HL-60 (cell line): ENCODE measurements around the gene FAM32A.

Experiments used
- TF ChIP-seq, protein P1 (sequence below): IDR thresholded peaks from one replicate; pipeline ENCODE4 v1.5.1; 2011; ENCODE audit warnings: low read length, control low read depth, inconsistent platforms; ENCODE audit not compliant: insufficient read depth
- TF ChIP-seq, protein P2 (sequence below): IDR thresholded peaks from 2 replicates; pipeline ENCODE4 v1.6.1; 2012; ENCODE audit warnings: low read depth; ENCODE audit not compliant: insufficient replicate concordance

DNA sequence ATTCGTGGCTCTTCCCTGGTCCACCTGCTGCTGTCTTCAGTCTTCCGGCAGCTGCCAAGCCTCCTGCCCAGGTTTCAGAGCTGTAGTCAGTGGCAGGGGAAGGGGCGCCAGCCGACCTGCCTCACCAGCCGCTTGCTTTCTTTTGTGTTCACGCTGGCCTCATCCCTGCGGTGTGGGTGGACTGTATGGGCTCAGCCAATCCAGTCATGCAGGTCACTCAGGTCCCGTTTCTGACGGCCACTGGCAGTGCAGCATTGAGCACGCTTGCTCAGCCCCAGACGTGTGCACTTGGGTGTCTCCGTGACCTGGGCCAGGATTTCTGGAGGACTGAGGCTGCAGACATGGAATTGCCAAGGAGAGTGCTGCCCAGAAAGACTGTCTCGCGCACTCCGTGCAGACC lies 38.5 kb downstream of the FAM32A start:
- TF ChIP-seq, protein P1, sequence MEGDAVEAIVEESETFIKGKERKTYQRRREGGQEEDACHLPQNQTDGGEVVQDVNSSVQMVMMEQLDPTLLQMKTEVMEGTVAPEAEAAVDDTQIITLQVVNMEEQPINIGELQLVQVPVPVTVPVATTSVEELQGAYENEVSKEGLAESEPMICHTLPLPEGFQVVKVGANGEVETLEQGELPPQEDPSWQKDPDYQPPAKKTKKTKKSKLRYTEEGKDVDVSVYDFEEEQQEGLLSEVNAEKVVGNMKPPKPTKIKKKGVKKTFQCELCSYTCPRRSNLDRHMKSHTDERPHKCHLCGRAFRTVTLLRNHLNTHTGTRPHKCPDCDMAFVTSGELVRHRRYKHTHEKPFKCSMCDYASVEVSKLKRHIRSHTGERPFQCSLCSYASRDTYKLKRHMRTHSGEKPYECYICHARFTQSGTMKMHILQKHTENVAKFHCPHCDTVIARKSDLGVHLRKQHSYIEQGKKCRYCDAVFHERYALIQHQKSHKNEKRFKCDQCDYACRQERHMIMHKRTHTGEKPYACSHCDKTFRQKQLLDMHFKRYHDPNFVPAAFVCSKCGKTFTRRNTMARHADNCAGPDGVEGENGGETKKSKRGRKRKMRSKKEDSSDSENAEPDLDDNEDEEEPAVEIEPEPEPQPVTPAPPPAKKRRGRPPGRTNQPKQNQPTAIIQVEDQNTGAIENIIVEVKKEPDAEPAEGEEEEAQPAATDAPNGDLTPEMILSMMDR: no peak
- TF ChIP-seq, protein P2, sequence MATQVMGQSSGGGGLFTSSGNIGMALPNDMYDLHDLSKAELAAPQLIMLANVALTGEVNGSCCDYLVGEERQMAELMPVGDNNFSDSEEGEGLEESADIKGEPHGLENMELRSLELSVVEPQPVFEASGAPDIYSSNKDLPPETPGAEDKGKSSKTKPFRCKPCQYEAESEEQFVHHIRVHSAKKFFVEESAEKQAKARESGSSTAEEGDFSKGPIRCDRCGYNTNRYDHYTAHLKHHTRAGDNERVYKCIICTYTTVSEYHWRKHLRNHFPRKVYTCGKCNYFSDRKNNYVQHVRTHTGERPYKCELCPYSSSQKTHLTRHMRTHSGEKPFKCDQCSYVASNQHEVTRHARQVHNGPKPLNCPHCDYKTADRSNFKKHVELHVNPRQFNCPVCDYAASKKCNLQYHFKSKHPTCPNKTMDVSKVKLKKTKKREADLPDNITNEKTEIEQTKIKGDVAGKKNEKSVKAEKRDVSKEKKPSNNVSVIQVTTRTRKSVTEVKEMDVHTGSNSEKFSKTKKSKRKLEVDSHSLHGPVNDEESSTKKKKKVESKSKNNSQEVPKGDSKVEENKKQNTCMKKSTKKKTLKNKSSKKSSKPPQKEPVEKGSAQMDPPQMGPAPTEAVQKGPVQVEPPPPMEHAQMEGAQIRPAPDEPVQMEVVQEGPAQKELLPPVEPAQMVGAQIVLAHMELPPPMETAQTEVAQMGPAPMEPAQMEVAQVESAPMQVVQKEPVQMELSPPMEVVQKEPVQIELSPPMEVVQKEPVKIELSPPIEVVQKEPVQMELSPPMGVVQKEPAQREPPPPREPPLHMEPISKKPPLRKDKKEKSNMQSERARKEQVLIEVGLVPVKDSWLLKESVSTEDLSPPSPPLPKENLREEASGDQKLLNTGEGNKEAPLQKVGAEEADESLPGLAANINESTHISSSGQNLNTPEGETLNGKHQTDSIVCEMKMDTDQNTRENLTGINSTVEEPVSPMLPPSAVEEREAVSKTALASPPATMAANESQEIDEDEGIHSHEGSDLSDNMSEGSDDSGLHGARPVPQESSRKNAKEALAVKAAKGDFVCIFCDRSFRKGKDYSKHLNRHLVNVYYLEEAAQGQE: no peak
